ENCODE data around the gene APPL2. TPM values are rescaled to one million over a fixed set of nuclear protein-coding genes. Genes with fewer than 3 reads are reported as not detected.

Gene APPL2
- total and polyA plus RNA-seq, 2 donors (not counting 1 experiment from before 2014, with no cell fraction given): 20.5 to 58.3 TPM

GRCh38 chr12:105271364-105271763 lies 35.4 kb upstream of the APPL2 start:
- Histone ChIP-seq H3K4me1 (ENCODE audit: control insufficient read depth in 2 of 2, insufficient read depth in 2 of 2, low read length in 2 of 2) (no peaks in the 10 kb centered on the region), H3K9me3 (ENCODE audit: control extremely low read depth in 1 of 3, control insufficient read depth in 2 of 3, insufficient read depth in 1 of 3, low read length in 2 of 3) (peaks cover 0 to 3% (median 0%) of the 10 kb centered on the region in 3 donors), H3K79me2 (ENCODE audit: control insufficient read depth, insufficient read depth, low read length) (no peaks in the 10 kb centered on the region), H3K4me2 (replicated peaks; ENCODE audit: low read depth, low read length, poor library complexity, severe bottlenecking) (no peak overlapping the region), H3K27ac (ENCODE audit: low read length in 2 of 2) (no peak overlapping the region), H4K20me1 (ENCODE audit: control insufficient read depth, insufficient read depth, low read length, poor library complexity, severe bottlenecking) (no peaks in the 10 kb centered on the region), H3K9ac (ENCODE audit: low read length) (no peak overlapping the region), H2AFZ (ENCODE audit: insufficient read depth, low read depth, low read length, poor library complexity, severe bottlenecking) (no peak overlapping the region), H3K4me3 (ENCODE audit: control extremely low read depth in 1 of 5, extremely low read depth in 1 of 5, insufficient read depth in 1 of 5, low read depth in 2 of 5, low read length in 4 of 5) (no peak overlapping the region), H3K36me3 (replicated peaks in 1 of 2; ENCODE audit: control extremely low read depth in 1 of 2, control insufficient read depth in 1 of 2, extremely low read depth in 1 of 2, insufficient read depth in 2 of 2, low read length in 1 of 2) (no peaks in the 10 kb centered on the region), H3K27me3 (replicated peaks in 1 of 4; ENCODE audit: control extremely low read depth in 1 of 4, control insufficient read depth in 3 of 4, insufficient read depth in 4 of 4, low read length in 3 of 4) (peaks cover 0 to 2% (median 0%) of the 10 kb centered on the region in 4 experiments)
- no peak overlapping the region for H3K27ac Mint-ChIP-seq
- intact Hi-C loops (cut with micrococcal nuclease): no loop called here
- no peak for TF ChIP-seq CTCF (IDR thresholded peaks at IDR 0.05)
- no peak for TF ChIP-seq EZH2 (IDR thresholded peaks at IDR 0.05; ENCODE audit: borderline replicate concordance, insufficient read depth, low read depth, low read length, poor library complexity, severe bottlenecking)
- ChIA-PET CTCF (no interaction called here), POLR2A (no interaction called here)
- WGBS (ENCODE audit: insufficient coverage): no CpG with 5 or more reads among the region's 1 CpG
- H3K27me3 Mint-ChIP-seq: peaks cover 7% of the 10 kb centered on the region
- no peak overlapping the region for H3K4me3 Mint-ChIP-seq
- ATAC-seq (ENCODE audit: low read depth) (no peak), DNase-seq (no peak)
- no peaks in the 10 kb centered on the region for H3K9me3 Mint-ChIP-seq (ENCODE audit: insufficient read depth)
- no peaks in the 10 kb centered on the region for H3K4me1 Mint-ChIP-seq

GRCh38 chr12:105270671-105271255 lies 34.8 kb upstream of the APPL2 start:
- Mint-ChIP-seq H3K4me1 (no peaks in the 10 kb centered on the region), H3K4me3 (no peak overlapping the region), H3K9me3 (ENCODE audit: insufficient read depth) (no peaks in the 10 kb centered on the region), H3K27ac (no peak overlapping the region), H3K27me3 (peaks cover 10% of the 10 kb centered on the region)
- Histone ChIP-seq H3K9me3 (ENCODE audit: control extremely low read depth in 1 of 3, control insufficient read depth in 2 of 3, insufficient read depth in 1 of 3, low read length in 2 of 3) (peaks cover 0 to 3% (median 0%) of the 10 kb centered on the region in 3 donors), H3K79me2 (ENCODE audit: control insufficient read depth, insufficient read depth, low read length) (no peaks in the 10 kb centered on the region), H3K9ac (ENCODE audit: low read length) (no peak overlapping the region), H3K27me3 (replicated peaks in 1 of 4; ENCODE audit: control extremely low read depth in 1 of 4, control insufficient read depth in 3 of 4, insufficient read depth in 4 of 4, low read length in 3 of 4) (peaks cover 0 to 2% (median 0%) of the 10 kb centered on the region in 4 experiments), H4K20me1 (ENCODE audit: control insufficient read depth, insufficient read depth, low read length, poor library complexity, severe bottlenecking) (no peaks in the 10 kb centered on the region), H3K27ac (ENCODE audit: low read length in 2 of 2) (no peak overlapping the region), H3K4me2 (replicated peaks; ENCODE audit: low read depth, low read length, poor library complexity, severe bottlenecking) (no peak overlapping the region), H3K36me3 (replicated peaks in 1 of 2; ENCODE audit: control extremely low read depth in 1 of 2, control insufficient read depth in 1 of 2, extremely low read depth in 1 of 2, insufficient read depth in 2 of 2, low read length in 1 of 2) (no peaks in the 10 kb centered on the region), H2AFZ (ENCODE audit: insufficient read depth, low read depth, low read length, poor library complexity, severe bottlenecking) (no peak overlapping the region), H3K4me3 (ENCODE audit: control extremely low read depth in 1 of 5, extremely low read depth in 1 of 5, insufficient read depth in 1 of 5, low read depth in 2 of 5, low read length in 4 of 5) (no peak overlapping the region), H3K4me1 (ENCODE audit: control insufficient read depth in 2 of 2, insufficient read depth in 2 of 2, low read length in 2 of 2) (no peaks in the 10 kb centered on the region)
- no CpG with 5 or more reads among the region's 4 CpGs for WGBS (ENCODE audit: insufficient coverage)
- CTCF ChIA-PET: interaction anchor here (0.6 kb wide), 1 partner anchor 203 kb away, joined by 3 read pairs; no protein-coding TSS in a partner anchor
- intact Hi-C loops (cut with micrococcal nuclease): no loop called here
- POLR2A ChIA-PET: no interaction called here
- no peak for ATAC-seq (ENCODE audit: low read depth)
- TF ChIP-seq CTCF (IDR thresholded peaks at IDR 0.05): no peak
- TF ChIP-seq EZH2 (IDR thresholded peaks at IDR 0.05; ENCODE audit: borderline replicate concordance, insufficient read depth, low read depth, low read length, poor library complexity, severe bottlenecking): no peak
- DNase-seq: no peak

Data from B cell (primary cell).